ENCODE results near the gene PTH2.
A peak's percentile ranks its signal among the peaks of the same experiment; 100 is the strongest.

PTH2 gene

GRCh38 chr19:49422407-49423070 lies 702 bp downstream of the PTH2 start:
- WGBS (ENCODE audit: insufficient coverage, insufficient read length) = no CpG with 5 or more reads among the region's 58 CpGs

GRCh38 chr19:49421878-49422202 lies 1.4 kb downstream of the PTH2 start:
- Histone ChIP-seq H3K27ac (ENCODE audit: low read length) (no peak overlapping the region), H3K36me3 (ENCODE audit: control insufficient read depth, insufficient read depth, low read length) (no peaks in the 10 kb centered on the region), H3K9me3 (ENCODE audit: control insufficient read depth, insufficient read depth, low read length) (no peaks in the 10 kb centered on the region), H3K4me3 (ENCODE audit: low read length) (no peak overlapping the region), H3K4me1 (ENCODE audit: control insufficient read depth, insufficient read depth, low read length) (peaks cover 10% of the 10 kb centered on the region), H3K27me3 (ENCODE audit: control insufficient read depth, insufficient read depth, low read length) (peaks cover 24% of the 10 kb centered on the region)
- no CpG with 5 or more reads among the region's 3 CpGs for WGBS (ENCODE audit: insufficient coverage, insufficient read length)
- DNase-seq (ENCODE audit: low read depth, low spot score) = no peak

More at GRCh38 chr19:49422407-49423070, 702 bp downstream of the PTH2 start:
- Histone ChIP-seq H3K36me3 (ENCODE audit: control insufficient read depth, insufficient read depth, low read length) (no peaks in the 10 kb centered on the region), H3K27ac (ENCODE audit: low read length) (no peak overlapping the region), H3K4me1 (ENCODE audit: control insufficient read depth, insufficient read depth, low read length) (peaks cover 10% of the 10 kb centered on the region), H3K9me3 (ENCODE audit: control insufficient read depth, insufficient read depth, low read length) (no peaks in the 10 kb centered on the region), H3K4me3 (ENCODE audit: low read length) (peak overlapping the region; percentile 28; the same call in 1 of the 2 replicates), H3K27me3 (ENCODE audit: control insufficient read depth, insufficient read depth, low read length) (peaks cover 24% of the 10 kb centered on the region)
- DNase-seq (ENCODE audit: low read depth, low spot score) = no peak

GRCh38 chr19:49421039-49421877 lies 2.0 kb downstream of the PTH2 start:
- WGBS (ENCODE audit: insufficient coverage, insufficient read length) = no CpG with 5 or more reads among the region's 48 CpGs

GRCh38 chr19:49420227-49420626 lies 3.0 kb downstream of the PTH2 start:
- Histone ChIP-seq H3K27me3 (ENCODE audit: control insufficient read depth, insufficient read depth, low read length) (peaks cover 24% of the 10 kb centered on the region), H3K4me3 (ENCODE audit: low read length) (no peak overlapping the region), H3K4me1 (ENCODE audit: control insufficient read depth, insufficient read depth, low read length) (peaks cover 7% of the 10 kb centered on the region), H3K36me3 (ENCODE audit: control insufficient read depth, insufficient read depth, low read length) (no peaks in the 10 kb centered on the region), H3K9me3 (ENCODE audit: control insufficient read depth, insufficient read depth, low read length) (no peaks in the 10 kb centered on the region), H3K27ac (ENCODE audit: low read length) (no peak overlapping the region)
- no peak for DNase-seq (ENCODE audit: low read depth, low spot score)
- no CpG with 5 or more reads among the region's 2 CpGs for WGBS (ENCODE audit: insufficient coverage, insufficient read length)

More at GRCh38 chr19:49421039-49421877, 2.0 kb downstream of the PTH2 start:
- Histone ChIP-seq H3K4me1 (ENCODE audit: control insufficient read depth, insufficient read depth, low read length) (peaks cover 10% of the 10 kb centered on the region), H3K36me3 (ENCODE audit: control insufficient read depth, insufficient read depth, low read length) (no peaks in the 10 kb centered on the region), H3K27ac (ENCODE audit: low read length) (no peak overlapping the region), H3K4me3 (ENCODE audit: low read length) (no peak overlapping the region), H3K27me3 (ENCODE audit: control insufficient read depth, insufficient read depth, low read length) (peaks cover 24% of the 10 kb centered on the region), H3K9me3 (ENCODE audit: control insufficient read depth, insufficient read depth, low read length) (no peaks in the 10 kb centered on the region)
- DNase-seq (ENCODE audit: low read depth, low spot score) = peak; percentile 97

- DNase-seq (ENCODE audit: low read depth, low spot score) = no peak
- no peak overlapping the region for H3K4me3 ChIP-seq (ENCODE audit: low read length)
- peaks cover 10% of the 10 kb centered on the region for H3K4me1 ChIP-seq (ENCODE audit: control insufficient read depth, insufficient read depth, low read length)
- peaks cover 21% of the 10 kb centered on the region for H3K27me3 ChIP-seq (ENCODE audit: control insufficient read depth, insufficient read depth, low read length)
- H3K9me3 ChIP-seq (ENCODE audit: control insufficient read depth, insufficient read depth, low read length) = no peaks in the 10 kb centered on the region
- WGBS (ENCODE audit: insufficient coverage, insufficient read length) = no CpG with 5 or more reads among the region's 2 CpGs
- H3K36me3 ChIP-seq (ENCODE audit: control insufficient read depth, insufficient read depth, low read length) = no peaks in the 10 kb centered on the region
- no peak overlapping the region for H3K27ac ChIP-seq (ENCODE audit: low read length)
Measured at GRCh38 chr19:49419173-49419572, 4.1 kb downstream of the PTH2 start.

GRCh38 chr19:49418511-49418910 lies 4.7 kb downstream of the PTH2 start:
- H3K4me3 ChIP-seq (ENCODE audit: low read length) = no peak overlapping the region
- peaks cover 15% of the 10 kb centered on the region for H3K27me3 ChIP-seq (ENCODE audit: control insufficient read depth, insufficient read depth, low read length)
- H3K4me1 ChIP-seq (ENCODE audit: control insufficient read depth, insufficient read depth, low read length) = peaks cover 10% of the 10 kb centered on the region

GRCh38 chr19:49417088-49417487 lies 6.2 kb downstream of the PTH2 start:
- Histone ChIP-seq H3K36me3 (ENCODE audit: control insufficient read depth, insufficient read depth, low read length) (no peaks in the 10 kb centered on the region), H3K4me3 (ENCODE audit: low read length) (no peak overlapping the region), H3K27ac (ENCODE audit: low read length) (no peak overlapping the region), H3K27me3 (ENCODE audit: control insufficient read depth, insufficient read depth, low read length) (peaks cover 5% of the 10 kb centered on the region; the same call in 1 of the 2 replicates), H3K9me3 (ENCODE audit: control insufficient read depth, insufficient read depth, low read length) (no peaks in the 10 kb centered on the region), H3K4me1 (ENCODE audit: control insufficient read depth, insufficient read depth, low read length) (peaks cover 5% of the 10 kb centered on the region)
- WGBS (ENCODE audit: insufficient coverage, insufficient read length) = no CpG with 5 or more reads among the region's 7 CpGs
- DNase-seq (ENCODE audit: low read depth, low spot score) = no peak

More at GRCh38 chr19:49418511-49418910, 4.7 kb downstream of the PTH2 start:
- DNase-seq (ENCODE audit: low read depth, low spot score) = no peak
- Histone ChIP-seq H3K27ac (ENCODE audit: low read length) (no peak overlapping the region), H3K9me3 (ENCODE audit: control insufficient read depth, insufficient read depth, low read length) (no peaks in the 10 kb centered on the region), H3K36me3 (ENCODE audit: control insufficient read depth, insufficient read depth, low read length) (no peaks in the 10 kb centered on the region)
- WGBS (ENCODE audit: insufficient coverage, insufficient read length) = no CpG with 5 or more reads among the region's 5 CpGs

- Histone ChIP-seq H3K36me3 (ENCODE audit: control insufficient read depth, insufficient read depth, low read length) (no peaks in the 10 kb centered on the region), H3K4me3 (ENCODE audit: low read length) (no peak overlapping the region), H3K4me1 (ENCODE audit: control insufficient read depth, insufficient read depth, low read length) (peaks cover 5% of the 10 kb centered on the region), H3K27ac (ENCODE audit: low read length) (no peak overlapping the region), H3K9me3 (ENCODE audit: control insufficient read depth, insufficient read depth, low read length) (no peaks in the 10 kb centered on the region), H3K27me3 (ENCODE audit: control insufficient read depth, insufficient read depth, low read length) (no peaks in the 10 kb centered on the region)
- DNase-seq (ENCODE audit: low read depth, low spot score) = no peak
- no CpG with 5 or more reads among the region's 2 CpGs for WGBS (ENCODE audit: insufficient coverage, insufficient read length)
Measured at GRCh38 chr19:49415810-49416200, 7.4 kb downstream of the PTH2 start.

- no peaks in the 10 kb centered on the region for H3K36me3 ChIP-seq (ENCODE audit: control insufficient read depth, insufficient read depth, low read length)
- H3K27me3 ChIP-seq (ENCODE audit: control insufficient read depth, insufficient read depth, low read length) = no peaks in the 10 kb centered on the region
- H3K27ac ChIP-seq (ENCODE audit: low read length) = no peak overlapping the region
- no peak overlapping the region for H3K4me3 ChIP-seq (ENCODE audit: low read length)
- H3K9me3 ChIP-seq (ENCODE audit: control insufficient read depth, insufficient read depth, low read length) = no peaks in the 10 kb centered on the region
- DNase-seq (ENCODE audit: low read depth, low spot score) = no peak
- no CpG with 5 or more reads among the region's 15 CpGs for WGBS (ENCODE audit: insufficient coverage, insufficient read length)
- H3K4me1 ChIP-seq (ENCODE audit: control insufficient read depth, insufficient read depth, low read length) = peaks cover 5% of the 10 kb centered on the region
Measured at GRCh38 chr19:49415102-49415809, 8.0 kb downstream of the PTH2 start.

- Histone ChIP-seq H3K27me3 (ENCODE audit: control insufficient read depth, insufficient read depth, low read length) (no peaks in the 10 kb centered on the region), H3K4me3 (ENCODE audit: low read length) (no peak overlapping the region), H3K36me3 (ENCODE audit: control insufficient read depth, insufficient read depth, low read length) (no peaks in the 10 kb centered on the region), H3K4me1 (ENCODE audit: control insufficient read depth, insufficient read depth, low read length) (peaks cover 5% of the 10 kb centered on the region), H3K27ac (ENCODE audit: low read length) (no peak overlapping the region), H3K9me3 (ENCODE audit: control insufficient read depth, insufficient read depth, low read length) (no peaks in the 10 kb centered on the region)
- DNase-seq (ENCODE audit: low read depth, low spot score) = no peak
- no CpG with 5 or more reads among the region's 3 CpGs for WGBS (ENCODE audit: insufficient coverage, insufficient read length)
Measured at GRCh38 chr19:49414256-49414655, 9.0 kb downstream of the PTH2 start.
